ENCODE data around the gene LDLRAD4.

Gene LDLRAD4

GRCh38 chr18:13491138-13491537 is 272.6 kb downstream of the LDLRAD4 start:
- no peak for DNase-seq

GRCh38 chr18:13492314-13492713 is 273.8 kb downstream of the LDLRAD4 start:
- DNase-seq = no peak

GRCh38 chr18:13493079-13493478 is 274.5 kb downstream of the LDLRAD4 start:
- DNase-seq = no peak

GRCh38 chr18:13493725-13494124 is 275.2 kb downstream of the LDLRAD4 start:
- DNase-seq = no peak

- peak; percentile 29 for DNase-seq
Measured at GRCh38 chr18:13494871-13495445, 276.4 kb downstream of the LDLRAD4 start.

GRCh38 chr18:13495961-13496360 is 277.4 kb downstream of the LDLRAD4 start:
- no peak for DNase-seq

- DNase-seq = no peak
Measured at GRCh38 chr18:13496691-13497281, 278.2 kb downstream of the LDLRAD4 start.

GRCh38 chr18:13499803-13500202 is 281.2 kb downstream of the LDLRAD4 start:
- no peak for DNase-seq

GRCh38 chr18:13500227-13500865 is 281.8 kb downstream of the LDLRAD4 start:
- DNase-seq = peak; percentile 79

- DNase-seq = peak; percentile 26
Measured at GRCh38 chr18:13500869-13501542, 282.4 kb downstream of the LDLRAD4 start.

GRCh38 chr18:13501543-13501887 is 283.0 kb downstream of the LDLRAD4 start:
- no peak for DNase-seq

GRCh38 chr18:13501891-13502290 is 283.3 kb downstream of the LDLRAD4 start:
- DNase-seq = no peak

- DNase-seq = no peak
Measured at GRCh38 chr18:13502585-13502984, 284.0 kb downstream of the LDLRAD4 start.

GRCh38 chr18:13503836-13504235 is 285.3 kb downstream of the LDLRAD4 start:
- DNase-seq = no peak

- no peak for DNase-seq
Measured at GRCh38 chr18:13505780-13506345, 287.3 kb downstream of the LDLRAD4 start.

GRCh38 chr18:13510594-13510993 is 292.0 kb downstream of the LDLRAD4 start:
- DNase-seq = no peak

GRCh38 chr18:13511961-13512577 is 293.5 kb downstream of the LDLRAD4 start:
- DNase-seq = no peak

GRCh38 chr18:13513021-13513420 is 294.5 kb downstream of the LDLRAD4 start:
- DNase-seq = no peak

- no peak for DNase-seq
Measured at GRCh38 chr18:13513481-13513880, 294.9 kb downstream of the LDLRAD4 start.

- no peak for DNase-seq
Measured at GRCh38 chr18:13514558-13514957, 296.0 kb downstream of the LDLRAD4 start.

- DNase-seq = no peak
Measured at GRCh38 chr18:13516855-13517254, 298.3 kb downstream of the LDLRAD4 start.

- DNase-seq = no peak
Measured at GRCh38 chr18:13517369-13517768, 298.8 kb downstream of the LDLRAD4 start.

GRCh38 chr18:13518382-13518781 is 299.8 kb downstream of the LDLRAD4 start:
- DNase-seq = no peak

Data from right kidney (tissue), 1 donor.